Ishikawa (cell line): ENCODE results near the gene UHRF1.

Experiments
- CEBPB ChIP-seq: IDR thresholded peaks from 2 replicates; pipeline ENCODE4 v1.6.1; 2012
- CREB1 ChIP-seq: IDR thresholded peaks from 2 replicates; pipeline ENCODE4 v1.6.1; 2012; ENCODE audit warnings: low read depth
- EGR1 ChIP-seq: IDR thresholded peaks from 2 replicates; pipeline ENCODE4 v1.6.1; 2012
- EP300 ChIP-seq: IDR thresholded peaks from 2 replicates; pipeline ENCODE4 v1.6.1; 2012; ENCODE audit warnings: borderline replicate concordance
- FOXM1 ChIP-seq: IDR thresholded peaks from 2 replicates; pipeline ENCODE4 v1.6.1; 2012; ENCODE audit warnings: low read depth, borderline replicate concordance
- NFIC ChIP-seq: IDR thresholded peaks from 2 replicates; pipeline ENCODE4 v1.6.1; 2012
- RAD21 ChIP-seq: IDR thresholded peaks from 2 replicates; pipeline ENCODE4 v1.6.1; 2012; ENCODE audit warnings: low read depth
- TAF1 ChIP-seq: IDR thresholded peaks from 2 replicates; pipeline ENCODE4 v1.6.1; 2012; ENCODE audit warnings: low read depth, mild to moderate bottlenecking
- TCF12 ChIP-seq: IDR thresholded peaks from 2 replicates; pipeline ENCODE4 v1.6.1; 2012; ENCODE audit warnings: low read depth
- TEAD4 ChIP-seq: IDR thresholded peaks from 2 replicates; pipeline ENCODE4 v1.6.1; 2012
- YY1 ChIP-seq: IDR thresholded peaks from 2 replicates; pipeline ENCODE4 v1.6.1; 2012; ENCODE audit warnings: low read depth
- ZBTB7A ChIP-seq: IDR thresholded peaks from 2 replicates; pipeline ENCODE4 v1.6.1; 2012; ENCODE audit warnings: low read depth
- TF ChIP-seq, protein P1 (sequence below): IDR thresholded peaks from 2 replicates; pipeline ENCODE4 v1.6.1; 2012
- TF ChIP-seq, protein P2 (sequence below): IDR thresholded peaks from 2 replicates; pipeline ENCODE4 v1.6.1; 2012; ENCODE audit warnings: low read depth, mild to moderate bottlenecking
- TF ChIP-seq, protein P3 (sequence below): IDR thresholded peaks from 2 replicates; pipeline ENCODE4 v1.6.1; 2012

The UHRF1 gene

DNA sequence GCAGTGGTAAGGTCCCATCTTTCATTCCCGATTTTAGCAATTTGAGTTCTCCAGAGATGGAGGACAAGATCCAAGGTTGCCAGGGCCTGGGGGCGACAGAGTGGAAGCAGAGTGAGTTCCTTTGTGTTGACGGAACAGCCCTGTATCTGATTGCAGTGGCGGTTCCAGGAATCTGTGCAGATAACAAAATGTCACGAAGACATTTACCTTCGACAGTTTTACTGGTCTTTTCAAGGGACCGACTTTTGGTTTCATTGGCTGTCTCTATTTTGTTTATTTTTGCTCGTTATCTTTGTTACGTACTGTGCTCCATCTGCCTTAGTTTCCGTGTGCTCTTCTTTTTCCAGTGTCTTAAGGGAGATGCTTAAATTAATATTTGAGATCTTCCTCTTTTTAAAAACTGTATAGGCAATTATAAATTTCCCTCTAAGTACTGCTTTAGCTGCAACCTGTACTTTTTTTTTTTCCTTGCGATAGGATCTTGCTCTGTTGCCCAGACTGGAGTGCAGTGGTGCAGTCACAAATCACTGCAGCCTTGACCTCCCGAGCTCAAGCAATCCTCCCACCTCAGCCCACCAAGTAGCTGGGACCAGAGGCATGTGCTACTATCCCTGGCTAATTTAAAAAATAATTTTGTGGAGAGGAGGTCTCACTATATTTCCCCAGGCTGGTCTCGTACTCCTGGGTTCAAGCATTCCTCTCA lies 82.8 kb downstream of the UHRF1 start:
- TF ChIP-seq CREB1 (no peak), RAD21 (no peak), EGR1 (no peak), FOXM1 (no peak)
- TF ChIP-seq, protein P1, sequence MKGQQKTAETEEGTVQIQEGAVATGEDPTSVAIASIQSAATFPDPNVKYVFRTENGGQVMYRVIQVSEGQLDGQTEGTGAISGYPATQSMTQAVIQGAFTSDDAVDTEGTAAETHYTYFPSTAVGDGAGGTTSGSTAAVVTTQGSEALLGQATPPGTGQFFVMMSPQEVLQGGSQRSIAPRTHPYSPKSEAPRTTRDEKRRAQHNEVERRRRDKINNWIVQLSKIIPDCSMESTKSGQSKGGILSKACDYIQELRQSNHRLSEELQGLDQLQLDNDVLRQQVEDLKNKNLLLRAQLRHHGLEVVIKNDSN = no peak
- TF ChIP-seq, protein P2, sequence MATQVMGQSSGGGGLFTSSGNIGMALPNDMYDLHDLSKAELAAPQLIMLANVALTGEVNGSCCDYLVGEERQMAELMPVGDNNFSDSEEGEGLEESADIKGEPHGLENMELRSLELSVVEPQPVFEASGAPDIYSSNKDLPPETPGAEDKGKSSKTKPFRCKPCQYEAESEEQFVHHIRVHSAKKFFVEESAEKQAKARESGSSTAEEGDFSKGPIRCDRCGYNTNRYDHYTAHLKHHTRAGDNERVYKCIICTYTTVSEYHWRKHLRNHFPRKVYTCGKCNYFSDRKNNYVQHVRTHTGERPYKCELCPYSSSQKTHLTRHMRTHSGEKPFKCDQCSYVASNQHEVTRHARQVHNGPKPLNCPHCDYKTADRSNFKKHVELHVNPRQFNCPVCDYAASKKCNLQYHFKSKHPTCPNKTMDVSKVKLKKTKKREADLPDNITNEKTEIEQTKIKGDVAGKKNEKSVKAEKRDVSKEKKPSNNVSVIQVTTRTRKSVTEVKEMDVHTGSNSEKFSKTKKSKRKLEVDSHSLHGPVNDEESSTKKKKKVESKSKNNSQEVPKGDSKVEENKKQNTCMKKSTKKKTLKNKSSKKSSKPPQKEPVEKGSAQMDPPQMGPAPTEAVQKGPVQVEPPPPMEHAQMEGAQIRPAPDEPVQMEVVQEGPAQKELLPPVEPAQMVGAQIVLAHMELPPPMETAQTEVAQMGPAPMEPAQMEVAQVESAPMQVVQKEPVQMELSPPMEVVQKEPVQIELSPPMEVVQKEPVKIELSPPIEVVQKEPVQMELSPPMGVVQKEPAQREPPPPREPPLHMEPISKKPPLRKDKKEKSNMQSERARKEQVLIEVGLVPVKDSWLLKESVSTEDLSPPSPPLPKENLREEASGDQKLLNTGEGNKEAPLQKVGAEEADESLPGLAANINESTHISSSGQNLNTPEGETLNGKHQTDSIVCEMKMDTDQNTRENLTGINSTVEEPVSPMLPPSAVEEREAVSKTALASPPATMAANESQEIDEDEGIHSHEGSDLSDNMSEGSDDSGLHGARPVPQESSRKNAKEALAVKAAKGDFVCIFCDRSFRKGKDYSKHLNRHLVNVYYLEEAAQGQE = no peak

DNA sequence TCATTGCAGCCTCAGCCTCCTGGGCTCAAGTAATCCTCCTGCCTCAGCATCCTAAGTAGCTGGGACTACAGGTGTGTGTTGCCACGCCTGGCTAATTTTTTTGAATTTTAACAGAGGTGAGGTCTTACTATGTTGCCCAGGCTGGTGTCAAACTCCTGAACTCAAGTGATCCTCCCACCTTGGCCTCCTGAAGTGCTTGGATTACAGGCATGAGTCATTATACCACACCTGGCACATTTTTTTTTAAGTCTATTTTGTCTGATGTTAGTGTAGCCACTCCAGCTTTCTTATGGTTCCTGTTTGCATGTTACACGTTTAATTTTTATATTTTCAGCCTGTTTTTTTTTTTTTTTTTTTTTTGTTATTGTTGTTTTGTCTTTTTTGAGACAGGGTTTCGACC lies 84.4 kb downstream of the UHRF1 start:
- TF ChIP-seq CREB1 (no peak), ZBTB7A (no peak), NFIC (no peak), TCF12 (no peak), YY1 (no peak), RAD21 (no peak), TAF1 (no peak), EGR1 (no peak), FOXM1 (no peak), TEAD4 (no peak), EP300 (no peak), CEBPB (no peak)
- TF ChIP-seq, protein P3, sequence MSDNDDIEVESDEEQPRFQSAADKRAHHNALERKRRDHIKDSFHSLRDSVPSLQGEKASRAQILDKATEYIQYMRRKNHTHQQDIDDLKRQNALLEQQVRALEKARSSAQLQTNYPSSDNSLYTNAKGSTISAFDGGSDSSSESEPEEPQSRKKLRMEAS = no peak
- TF ChIP-seq, protein P1 = no peak
- TF ChIP-seq, protein P2 = no peak

DNA sequence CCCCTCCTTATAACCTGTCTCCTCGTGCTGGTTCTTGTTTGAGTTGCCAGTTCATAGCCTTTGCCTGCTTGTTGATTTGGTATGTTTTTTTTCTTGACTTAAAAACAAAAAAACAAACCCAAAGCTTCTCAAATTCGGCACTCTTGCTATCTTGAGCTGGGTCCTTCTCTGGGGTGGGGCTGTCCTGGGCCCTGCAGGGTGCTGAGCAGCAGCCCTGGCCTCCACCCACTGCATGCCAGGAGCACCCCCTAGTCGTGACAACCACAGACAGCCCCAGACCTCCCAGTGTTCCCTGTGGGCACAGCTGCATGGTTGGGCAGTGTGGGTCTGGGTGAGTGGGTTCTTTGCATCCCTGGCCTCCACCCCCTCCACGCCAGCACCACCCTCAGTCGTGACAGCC lies 87.4 kb downstream of the UHRF1 start:
- TF ChIP-seq NFIC (no peak), YY1 (no peak), EGR1 (no peak), FOXM1 (no peak), ZBTB7A (no peak), TAF1 (no peak), CEBPB (no peak)
- TF ChIP-seq, protein P1 = no peak
- TF ChIP-seq, protein P2 = no peak
- TF ChIP-seq, protein P3 = no peak

DNA sequence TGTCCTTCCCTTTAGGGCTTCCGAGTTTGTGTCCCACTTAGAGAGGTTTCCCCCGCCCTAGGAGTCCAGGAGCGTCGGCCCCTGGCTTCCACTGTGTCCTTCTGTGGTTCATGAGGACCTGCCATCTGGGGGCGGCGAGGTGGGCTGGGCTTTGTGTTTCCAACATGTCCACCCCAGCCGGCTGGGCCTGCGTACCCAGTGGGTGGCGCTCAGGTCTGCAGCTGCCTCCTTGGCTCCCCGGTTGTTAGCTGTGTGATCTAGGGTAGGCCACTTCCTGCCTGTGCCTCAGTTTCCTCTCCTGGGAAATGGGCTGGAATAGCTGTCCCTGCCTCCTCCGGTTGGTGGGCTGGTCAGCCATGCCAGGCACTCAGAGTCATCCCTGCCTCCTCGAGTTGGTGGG lies 88.0 kb downstream of the UHRF1 start:
- TF ChIP-seq ZBTB7A (no peak), YY1 (no peak), EGR1 (no peak), TEAD4 (no peak), RAD21 (no peak), TAF1 (no peak), CREB1 (no peak), TCF12 (no peak), CEBPB (no peak), EP300 (no peak), FOXM1 (no peak), NFIC (no peak)
- TF ChIP-seq, protein P3 = no peak
- TF ChIP-seq, protein P2 = no peak
- TF ChIP-seq, protein P1 = no peak
